Astrocyte (in vitro differentiated cells and primary cell): Measurements from ENCODE around the gene MT1X. TPM values are rescaled to one million over a fixed set of nuclear protein-coding genes. Genes with fewer than 3 reads are reported as not detected.

Experiments
- total RNA-seq: library from RNA; stranded (reverse); gene quantifications from 2 replicates; pipeline ENCODE4 v1.2.1, GENCODE V29; 2021

Gene MT1X
- total RNA-seq, 1 donor from 2014 or later, result 7.0 TPM

Other genes with a start within 250 kb of the MT1X start
- 86.0 and 86.2 TPM in 2 replicates for gene NUDT21, start 231.1 kb upstream of the MT1X start, total RNA-seq
- gene OGFOD1, start 230.9 kb upstream of the MT1X start, total RNA-seq, result 102 and 107 TPM in 2 replicates
- gene BBS2, start 162.4 kb upstream of the MT1X start, total RNA-seq, result 26.6 and 29.0 TPM in 2 replicates
- gene MT4, start 117.4 kb upstream of the MT1X start, total RNA-seq, result not detected in 2 replicates
- not detected in 2 replicates for gene MT3, start 92.9 kb upstream of the MT1X start, total RNA-seq
- gene MT2A, start 73.9 kb upstream of the MT1X start, total RNA-seq, result 84.2 and 112 TPM in 2 replicates
- 10.7 and 11.9 TPM in 2 replicates for gene MT1E, start 56.7 kb upstream of the MT1X start, total RNA-seq
- gene MT1M, start 49.8 kb upstream of the MT1X start, total RNA-seq, result not detected in 2 replicates
- not detected in 2 replicates for gene MT1A, start 43.8 kb upstream of the MT1X start, total RNA-seq
- not detected in 2 replicates for gene MT1B, start 30.6 kb upstream of the MT1X start, total RNA-seq
- gene MT1F, start 24.5 kb upstream of the MT1X start, total RNA-seq, result not detected in 2 replicates
- 0.87 TPM in 1 of 2 replicates, not detected in the other for gene MT1G, start 14.4 kb upstream of the MT1X start, total RNA-seq
- gene MT1H, start 12.7 kb upstream of the MT1X start, total RNA-seq, result not detected in 2 replicates
- 89.3 and 94.0 TPM in 2 replicates for gene NUP93, start 47.7 kb downstream of the MT1X start, total RNA-seq
- 0.07 and 0.18 TPM in 2 replicates for gene SLC12A3, start 182.7 kb downstream of the MT1X start, total RNA-seq
- gene HERPUD1, start 249.7 kb downstream of the MT1X start, total RNA-seq, result 234 and 252 TPM in 2 replicates